Measurements from ENCODE around the gene LIN54.
"Not testable (repeated sequence)": the region's sequence is repeated elsewhere in the genome, so short reads cannot be mapped to it uniquely, and the experiment has no call there.

LIN54 gene

GRCh38 chr4:82919386-82919785 is 91.2 kb downstream of the LIN54 start:
- Histone ChIP-seq H2AFZ (ENCODE audit: low read length) (no peak overlapping the region), H3K4me1 (ENCODE audit: insufficient read depth, low read length, poor library complexity, severe bottlenecking) (no peaks in the 10 kb centered on the region), H3K27me3 (ENCODE audit: insufficient read depth, low read length, poor library complexity, severe bottlenecking) (no peaks in the 10 kb centered on the region), H3K4me3 (ENCODE audit: low read length, poor library complexity, severe bottlenecking) (no peak overlapping the region), H4K20me1 (ENCODE audit: insufficient read depth, low read length, poor library complexity, severe bottlenecking) (no peaks in the 10 kb centered on the region), H3K9ac (ENCODE audit: low read depth, low read length, poor library complexity, severe bottlenecking) (no peak overlapping the region), H3K36me3 (ENCODE audit: insufficient read depth, low read length) (peaks cover 7% of the 10 kb centered on the region; the same call in 1 of the 2 replicates), H3F3A (ENCODE audit: low read depth) (no peaks in the 10 kb centered on the region), H3K9me3 (ENCODE audit: insufficient read depth, low read depth, low read length) (no peaks in the 10 kb centered on the region), H3K4me2 (ENCODE audit: low read depth, low read length, poor library complexity, severe bottlenecking) (no peak overlapping the region), H3K79me2 (ENCODE audit: insufficient read depth, low read length) (no peaks in the 10 kb centered on the region), H3K9me2 (replicated peaks; ENCODE audit: low read depth, low read length) (no peaks in the 10 kb centered on the region)
- TF ChIP-seq CTCF (conservative IDR thresholded peaks at IDR 0.05; ENCODE audit: low read length), result no peak
- TF ChIP-seq EZH2phosphoT487 (IDR thresholded peaks at IDR 0.05; ENCODE audit: borderline replicate concordance), result no peak

GRCh38 chr4:82918091-82918490 is 92.5 kb downstream of the LIN54 start:
- Histone ChIP-seq H3K27me3 (ENCODE audit: insufficient read depth, low read length, poor library complexity, severe bottlenecking) (no peaks in the 10 kb centered on the region), H3K36me3 (ENCODE audit: insufficient read depth, low read length) (peaks cover 7% of the 10 kb centered on the region; the same call in 1 of the 2 replicates), H3K9me2 (replicated peaks; ENCODE audit: low read depth, low read length) (no peaks in the 10 kb centered on the region), H3F3A (ENCODE audit: low read depth) (no peaks in the 10 kb centered on the region), H3K79me2 (ENCODE audit: insufficient read depth, low read length) (no peaks in the 10 kb centered on the region), H3K9ac (ENCODE audit: low read depth, low read length, poor library complexity, severe bottlenecking) (no peak overlapping the region), H3K4me3 (ENCODE audit: low read length, poor library complexity, severe bottlenecking) (no peak overlapping the region), H4K20me1 (ENCODE audit: insufficient read depth, low read length, poor library complexity, severe bottlenecking) (no peaks in the 10 kb centered on the region), H2AFZ (ENCODE audit: low read length) (no peak overlapping the region), H3K4me1 (ENCODE audit: insufficient read depth, low read length, poor library complexity, severe bottlenecking) (no peaks in the 10 kb centered on the region), H3K4me2 (ENCODE audit: low read depth, low read length, poor library complexity, severe bottlenecking) (no peak overlapping the region), H3K9me3 (ENCODE audit: insufficient read depth, low read depth, low read length) (no peaks in the 10 kb centered on the region)
- no peak for TF ChIP-seq CTCF (conservative IDR thresholded peaks at IDR 0.05; ENCODE audit: low read length)
- no peak for TF ChIP-seq EZH2phosphoT487 (IDR thresholded peaks at IDR 0.05; ENCODE audit: borderline replicate concordance)

GRCh38 chr4:82913968-82914367 is 96.7 kb downstream of the LIN54 start:
- H3K4me1 ChIP-seq (ENCODE audit: insufficient read depth, low read length, poor library complexity, severe bottlenecking); H3K9me2 ChIP-seq (replicated peaks; ENCODE audit: low read depth, low read length); H3K4me2 ChIP-seq (ENCODE audit: low read depth, low read length, poor library complexity, severe bottlenecking); H3F3A ChIP-seq (ENCODE audit: low read depth); H3K9me3 ChIP-seq (ENCODE audit: insufficient read depth, low read depth, low read length); H3K27me3 ChIP-seq (ENCODE audit: insufficient read depth, low read length, poor library complexity, severe bottlenecking); H4K20me1 ChIP-seq (ENCODE audit: insufficient read depth, low read length, poor library complexity, severe bottlenecking); H3K79me2 ChIP-seq (ENCODE audit: insufficient read depth, low read length); H3K9ac ChIP-seq (ENCODE audit: low read depth, low read length, poor library complexity, severe bottlenecking); H3K4me3 ChIP-seq (ENCODE audit: low read length, poor library complexity, severe bottlenecking); H3K36me3 ChIP-seq (ENCODE audit: insufficient read depth, low read length); H2AFZ ChIP-seq (ENCODE audit: low read length): not testable (repeated sequence)

GRCh38 chr4:82913305-82913704 is 97.3 kb downstream of the LIN54 start:
- H3K36me3 ChIP-seq (ENCODE audit: insufficient read depth, low read length), result peaks cover 7% of the 10 kb centered on the region; the same call in 1 of the 2 replicates
- no peak overlapping the region for H3K4me3 ChIP-seq (ENCODE audit: low read length, poor library complexity, severe bottlenecking)
- no peaks in the 10 kb centered on the region for H4K20me1 ChIP-seq (ENCODE audit: insufficient read depth, low read length, poor library complexity, severe bottlenecking)
- H2AFZ ChIP-seq (ENCODE audit: low read length), result no peak overlapping the region
- no peaks in the 10 kb centered on the region for H3F3A ChIP-seq (ENCODE audit: low read depth)
- peaks cover 2% of the 10 kb centered on the region for H3K4me1 ChIP-seq (ENCODE audit: insufficient read depth, low read length, poor library complexity, severe bottlenecking)
- H3K4me2 ChIP-seq (ENCODE audit: low read depth, low read length, poor library complexity, severe bottlenecking), result no peak overlapping the region
- no peaks in the 10 kb centered on the region for H3K9me3 ChIP-seq (ENCODE audit: insufficient read depth, low read depth, low read length)
- H3K27me3 ChIP-seq (ENCODE audit: insufficient read depth, low read length, poor library complexity, severe bottlenecking), result no peaks in the 10 kb centered on the region
- H3K9me2 ChIP-seq (replicated peaks; ENCODE audit: low read depth, low read length), result no peaks in the 10 kb centered on the region
- no peak for TF ChIP-seq CTCF (conservative IDR thresholded peaks at IDR 0.05; ENCODE audit: low read length)
- no peak for TF ChIP-seq EZH2phosphoT487 (IDR thresholded peaks at IDR 0.05; ENCODE audit: borderline replicate concordance)
- no peaks in the 10 kb centered on the region for H3K79me2 ChIP-seq (ENCODE audit: insufficient read depth, low read length)
- H3K9ac ChIP-seq (ENCODE audit: low read depth, low read length, poor library complexity, severe bottlenecking), result no peak overlapping the region
